Measurements from ENCODE around the gene DBF4B.

- TF ChIP-seq CTCF (IDR thresholded peaks at IDR 0.05; ENCODE audit: low read depth, low read length, missing input control), result no peak
- TF ChIP-seq JUND (IDR thresholded peaks at IDR 0.05), result no peak
- no peak for TF ChIP-seq GABPA (IDR thresholded peaks at IDR 0.05 in 1 of 2, conservative IDR thresholded peaks at IDR 0.05 in 1 of 2)
- TF ChIP-seq, protein P1, sequence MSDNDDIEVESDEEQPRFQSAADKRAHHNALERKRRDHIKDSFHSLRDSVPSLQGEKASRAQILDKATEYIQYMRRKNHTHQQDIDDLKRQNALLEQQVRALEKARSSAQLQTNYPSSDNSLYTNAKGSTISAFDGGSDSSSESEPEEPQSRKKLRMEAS (IDR thresholded peaks at IDR 0.05), result no peak
Measured at GRCh38 chr17:44722254-44722653, 13.8 kb downstream of the DBF4B start.

Measured in liver (tissue), 3 donors.